CD8-positive, alpha-beta memory T cell (primary cell): ENCODE data around the gene STIMATE. TPM values are rescaled to one million over a fixed set of nuclear protein-coding genes. Genes with fewer than 3 reads are reported as not detected.

Source experiments
- CTCF ChIA-PET: fragments of 350-600 bp; sonication (Branson Sonifier 250); formaldehyde crosslinking; loops from one replicate; lab custom pipeline; 2021; ENCODE audit warnings: antibody characterized with exemption; lab: Charles Lee
- POLR2A ChIA-PET: fragments of 350-600 bp; sonication (Branson Sonifier 250); formaldehyde crosslinking; loops from one replicate; lab custom pipeline; 2021; ENCODE audit warnings: antibody characterized with exemption; lab: Charles Lee
- DNase-seq, 5 donors: peaks; one replicate each; pipeline versions ENCODE4 v3.0.0 to v3.0.0-alpha.2; 2020 to 2022; ENCODE audit warnings: mixed read lengths in 1 of 5
- H3K27ac ChIP-seq: one replicate; pipeline ENCODE4 v1.7.0; 2013; ENCODE audit warnings: low read depth, mild to moderate bottlenecking, low read length, moderate library complexity
- H3K27me3 ChIP-seq: 2 replicates; pipeline ENCODE4 v1.7.0; 2013; ENCODE audit warnings: low read length, mild to moderate bottlenecking; ENCODE audit not compliant: insufficient read depth, poor library complexity, severe bottlenecking
- H3K36me3 ChIP-seq: 2 replicates; pipeline ENCODE4 v1.7.0; 2013; ENCODE audit warnings: mild to moderate bottlenecking, low read length, moderate library complexity; ENCODE audit not compliant: insufficient read depth
- H3K4me1 ChIP-seq: 2 replicates; pipeline ENCODE4 v1.7.0; 2013; ENCODE audit warnings: mild to moderate bottlenecking, low read length, moderate library complexity; ENCODE audit not compliant: insufficient read depth
- H3K4me3 ChIP-seq: 2 replicates; pipeline ENCODE4 v1.7.0; 2013; ENCODE audit warnings: mild to moderate bottlenecking, low read length
- H3K9me3 ChIP-seq: 2 replicates; pipeline ENCODE4 v1.7.0; 2013; ENCODE audit warnings: mild to moderate bottlenecking, low read length
- H3K27ac Mint-ChIP-seq, 8 donors: one replicate each; pipeline ENCODE4 v1.8.0; 2020 to 2021; ENCODE audit warnings: mixed read lengths in 8 of 8, mild to moderate bottlenecking in 6 of 8, inconsistent platforms in 3 of 8, moderate library complexity in 3 of 8
- H3K27me3 Mint-ChIP-seq, 2 donors: one replicate each; pipeline ENCODE4 v1.8.0; 2020 to 2021; ENCODE audit warnings: mixed read lengths in 2 of 2, mild to moderate bottlenecking in 1 of 2, moderate library complexity in 1 of 2
- H3K36me3 Mint-ChIP-seq, 3 donors: one replicate each; pipeline ENCODE4 v1.8.0; 2020 to 2021; ENCODE audit warnings: mixed read lengths in 3 of 3, inconsistent platforms in 1 of 3, mild to moderate bottlenecking in 1 of 3
- H3K4me1 Mint-ChIP-seq, 3 donors: one replicate each; pipeline ENCODE4 v1.8.0; 2020 to 2021; ENCODE audit warnings: mixed read lengths in 3 of 3, inconsistent platforms in 1 of 3, mild to moderate bottlenecking in 1 of 3
- H3K4me3 Mint-ChIP-seq, 7 donors: one replicate each; pipeline ENCODE4 v1.8.0; 2020 to 2021; ENCODE audit warnings: mixed read lengths in 7 of 7, mild to moderate bottlenecking in 6 of 7, moderate library complexity in 4 of 7, inconsistent platforms in 2 of 7
- H3K9me3 Mint-ChIP-seq, 5 donors: one replicate each; pipeline ENCODE4 v1.8.0; 2020 to 2022; ENCODE audit warnings: mixed read lengths in 5 of 5, mild to moderate bottlenecking in 3 of 5, moderate library complexity in 2 of 5, inconsistent platforms in 1 of 5
- polyA plus RNA-seq: library from polyadenylated mRNA; unstranded; fragments of 300-500 nt; fragmentation: Illumina TruSeq; gene quantifications from one replicate; pipeline ENCODE4 v1.2.3, GENCODE V29; 2021
- total RNA-seq, 2 experiments: library from RNA; stranded (reverse); gene quantifications; one replicate each; pipeline ENCODE4 v1.2.3, GENCODE V29; 2021

The STIMATE gene
- total and polyA plus RNA-seq, 3 experiments from 2014 or later, result 10.8 to 39.1 (median 35.0) TPM

- Histone ChIP-seq H3K9me3 (no peaks in the 10 kb centered on the region), H3K27ac (no peak overlapping the region), H3K4me1 (no peaks in the 10 kb centered on the region), H3K36me3 (no peaks in the 10 kb centered on the region), H3K27me3 (no peaks in the 10 kb centered on the region), H3K4me3 (no peak overlapping the region)
- no peaks in the 10 kb centered on the region for H3K9me3 Mint-ChIP-seq
- H3K4me3 Mint-ChIP-seq, result no peak overlapping the region
- ChIA-PET POLR2A (no interaction called here), CTCF (interaction anchor here (1.0 kb wide), 1 partner anchor 25 kb away, joined by 3 read pairs; no protein-coding TSS in a partner anchor)
- H3K36me3 Mint-ChIP-seq, result no peaks in the 10 kb centered on the region
- DNase-seq, result no peak
- H3K4me1 Mint-ChIP-seq, result no peaks in the 10 kb centered on the region
- H3K27ac Mint-ChIP-seq, result no peak overlapping the region
- no peaks in the 10 kb centered on the region for H3K27me3 Mint-ChIP-seq
Observed at GRCh38 chr3:52813810-52814209, 83.5 kb downstream of the STIMATE start.

DNA sequence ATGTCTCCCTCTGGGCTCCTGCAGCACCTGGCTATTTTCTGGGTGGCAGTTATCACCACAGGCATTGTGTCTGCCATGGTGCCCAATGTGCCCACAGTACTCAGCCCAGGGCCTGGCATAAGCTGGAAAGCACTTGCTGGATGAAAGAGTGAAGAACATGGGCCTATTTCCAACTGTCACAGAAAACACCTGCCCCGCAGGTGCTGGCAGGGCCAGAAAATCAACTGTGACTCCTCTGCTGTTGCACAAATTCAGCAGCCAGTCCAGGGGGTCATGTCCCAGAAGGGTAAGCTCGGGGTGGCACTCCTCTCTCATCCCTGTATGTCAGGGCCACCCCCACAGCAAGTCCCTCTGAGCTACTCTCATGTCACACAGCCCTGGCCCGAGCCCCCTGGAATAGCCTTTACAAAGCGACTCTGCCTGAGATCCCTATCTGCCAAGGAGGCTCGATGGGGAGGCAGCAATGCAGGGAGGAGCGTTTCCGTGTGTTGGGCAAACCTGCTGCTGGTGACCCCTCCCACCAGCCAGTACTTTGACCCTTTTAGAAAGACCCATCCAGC, 85.8 kb downstream of the STIMATE start:
- no peaks in the 10 kb centered on the region for H3K4me1 Mint-ChIP-seq
- no peaks in the 10 kb centered on the region for H3K9me3 Mint-ChIP-seq
- no peaks in the 10 kb centered on the region for H3K36me3 Mint-ChIP-seq
- POLR2A ChIA-PET, result no interaction called here
- Histone ChIP-seq H3K27ac (no peak overlapping the region), H3K27me3 (no peaks in the 10 kb centered on the region), H3K36me3 (no peaks in the 10 kb centered on the region), H3K9me3 (no peaks in the 10 kb centered on the region), H3K4me3 (no peak overlapping the region), H3K4me1 (no peaks in the 10 kb centered on the region)
- CTCF ChIA-PET, result no interaction called here
- no peak overlapping the region for H3K4me3 Mint-ChIP-seq
- H3K27me3 Mint-ChIP-seq, result no peaks in the 10 kb centered on the region
- no peak for DNase-seq
- peak overlapping the region in 2 of 8 donors; percentile 52 to 81 for H3K27ac Mint-ChIP-seq

DNA sequence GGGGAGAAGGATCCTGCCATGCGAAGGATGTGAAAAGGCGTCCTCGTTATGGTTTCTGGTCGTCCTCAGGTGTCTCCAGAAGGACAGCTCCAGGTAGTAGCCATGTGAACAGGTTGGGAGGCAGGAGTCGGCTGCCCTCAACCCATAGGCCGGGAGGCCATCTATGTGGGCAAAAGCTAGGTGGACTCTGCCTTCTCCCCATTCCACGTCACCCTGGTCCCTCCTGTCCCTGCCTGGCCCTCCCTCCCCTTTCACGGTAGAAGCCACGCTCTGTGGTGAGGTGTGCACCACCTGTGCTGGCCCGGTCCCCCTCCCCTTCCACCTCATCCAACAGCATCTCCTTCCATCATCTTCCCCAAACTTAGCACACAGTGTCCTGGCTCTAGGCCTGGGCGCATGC, 86.4 kb downstream of the STIMATE start:
- no peak overlapping the region for H3K4me3 Mint-ChIP-seq
- ChIA-PET POLR2A (no interaction called here), CTCF (no interaction called here)
- Histone ChIP-seq H3K27ac (no peak overlapping the region), H3K4me1 (no peaks in the 10 kb centered on the region), H3K9me3 (no peaks in the 10 kb centered on the region), H3K36me3 (no peaks in the 10 kb centered on the region), H3K27me3 (no peaks in the 10 kb centered on the region), H3K4me3 (no peak overlapping the region)
- no peaks in the 10 kb centered on the region for H3K36me3 Mint-ChIP-seq
- DNase-seq, result no peak
- H3K9me3 Mint-ChIP-seq, result no peaks in the 10 kb centered on the region
- peak overlapping the region in 1 of 8 donors; percentile 52 for H3K27ac Mint-ChIP-seq
- no peaks in the 10 kb centered on the region for H3K27me3 Mint-ChIP-seq
- H3K4me1 Mint-ChIP-seq, result no peaks in the 10 kb centered on the region

DNA sequence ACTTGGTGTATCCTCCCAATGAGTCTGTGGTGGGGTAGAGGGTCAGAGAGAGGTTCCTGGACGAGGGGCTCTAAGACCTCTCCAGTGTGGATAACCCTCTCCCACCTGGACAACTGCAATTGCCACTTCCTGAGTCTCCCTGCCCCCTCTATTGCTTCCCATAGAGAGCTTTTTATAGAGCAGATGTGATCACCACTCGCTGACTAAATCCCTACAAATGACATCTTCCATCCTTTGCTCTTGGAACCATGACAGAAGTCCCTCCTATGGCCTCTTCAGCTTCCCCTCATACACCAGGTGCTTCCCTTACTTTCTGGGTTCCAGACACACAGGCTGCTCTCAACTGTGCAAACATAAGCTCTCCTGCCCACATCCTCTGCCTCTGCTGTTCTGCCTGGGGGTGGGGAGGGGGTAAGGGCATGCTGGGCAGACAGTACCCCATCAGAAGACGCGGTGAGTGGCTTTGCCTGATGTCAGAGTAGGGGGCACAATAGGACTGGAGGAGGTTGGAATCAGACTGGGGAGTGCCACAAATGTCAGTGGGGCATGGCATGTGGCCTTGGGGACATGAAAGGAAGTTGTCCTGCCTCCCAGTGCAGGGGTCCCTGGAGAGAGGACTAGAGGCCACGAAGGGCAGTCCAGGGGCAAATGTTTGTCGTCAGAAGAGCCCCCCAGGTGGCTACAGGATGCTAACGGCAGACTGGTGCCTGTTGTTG, 87.5 kb downstream of the STIMATE start:
- no peaks in the 10 kb centered on the region for H3K36me3 Mint-ChIP-seq
- POLR2A ChIA-PET, result no interaction called here
- H3K4me3 ChIP-seq, result no peak overlapping the region
- no peaks in the 10 kb centered on the region for H3K27me3 Mint-ChIP-seq
- no peak overlapping the region for H3K4me3 Mint-ChIP-seq
- no peak for DNase-seq
- H3K4me1 Mint-ChIP-seq, result no peaks in the 10 kb centered on the region
- no peaks in the 10 kb centered on the region for H3K9me3 Mint-ChIP-seq
- H3K9me3 ChIP-seq, result no peaks in the 10 kb centered on the region
- CTCF ChIA-PET, result no interaction called here
- no peaks in the 10 kb centered on the region for H3K36me3 ChIP-seq
- no peaks in the 10 kb centered on the region for H3K4me1 ChIP-seq
- H3K27me3 ChIP-seq, result no peaks in the 10 kb centered on the region
- peak overlapping the region in 1 of 8 donors; percentile 28 for H3K27ac Mint-ChIP-seq
- H3K27ac ChIP-seq, result no peak overlapping the region

DNA sequence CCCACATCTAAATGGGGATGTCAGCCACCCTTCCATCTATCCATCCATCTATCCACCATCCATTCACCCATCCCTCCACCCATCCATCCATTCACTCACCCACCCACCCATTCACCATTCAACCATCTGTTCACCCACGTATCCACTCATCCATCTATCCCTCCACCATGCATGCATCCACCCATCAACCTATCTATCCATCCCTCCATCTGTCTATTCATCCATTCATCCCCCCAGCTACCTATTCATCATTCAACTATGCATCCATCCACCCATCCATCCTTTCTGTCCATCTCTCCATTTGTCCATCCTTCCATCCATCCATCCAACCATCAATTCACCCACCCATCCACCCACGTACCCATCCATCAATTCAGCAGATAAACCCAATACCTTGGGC, 88.2 kb downstream of the STIMATE start:
- Histone ChIP-seq H3K9me3 (no peaks in the 10 kb centered on the region), H3K4me1 (no peaks in the 10 kb centered on the region), H3K36me3 (no peaks in the 10 kb centered on the region), H3K27ac (no peak overlapping the region), H3K27me3 (no peaks in the 10 kb centered on the region), H3K4me3 (no peak overlapping the region)
- POLR2A ChIA-PET, result no interaction called here
- Mint-ChIP-seq H3K4me3 (no peak overlapping the region), H3K4me1 (no peaks in the 10 kb centered on the region), H3K27me3 (no peaks in the 10 kb centered on the region), H3K9me3 (no peaks in the 10 kb centered on the region), H3K27ac (peak overlapping the region in 1 of 8 donors; percentile 15), H3K36me3 (no peaks in the 10 kb centered on the region)
- DNase-seq, result no peak
- CTCF ChIA-PET, result no interaction called here

- H3K36me3 ChIP-seq, result no peaks in the 10 kb centered on the region
- DNase-seq, result no peak
- H3K4me1 ChIP-seq, result no peaks in the 10 kb centered on the region
- no peak overlapping the region for H3K4me3 ChIP-seq
- no peak overlapping the region for H3K27ac Mint-ChIP-seq
- H3K9me3 ChIP-seq, result no peaks in the 10 kb centered on the region
- no peak overlapping the region for H3K4me3 Mint-ChIP-seq
- ChIA-PET CTCF (no interaction called here), POLR2A (no interaction called here)
- no peaks in the 10 kb centered on the region for H3K4me1 Mint-ChIP-seq
- H3K27me3 ChIP-seq, result no peaks in the 10 kb centered on the region
- no peaks in the 10 kb centered on the region for H3K36me3 Mint-ChIP-seq
- no peak overlapping the region for H3K27ac ChIP-seq
- H3K27me3 Mint-ChIP-seq, result no peaks in the 10 kb centered on the region
- H3K9me3 Mint-ChIP-seq, result no peaks in the 10 kb centered on the region
Observed at GRCh38 chr3:52805270-52806039, 91.9 kb downstream of the STIMATE start.

DNA sequence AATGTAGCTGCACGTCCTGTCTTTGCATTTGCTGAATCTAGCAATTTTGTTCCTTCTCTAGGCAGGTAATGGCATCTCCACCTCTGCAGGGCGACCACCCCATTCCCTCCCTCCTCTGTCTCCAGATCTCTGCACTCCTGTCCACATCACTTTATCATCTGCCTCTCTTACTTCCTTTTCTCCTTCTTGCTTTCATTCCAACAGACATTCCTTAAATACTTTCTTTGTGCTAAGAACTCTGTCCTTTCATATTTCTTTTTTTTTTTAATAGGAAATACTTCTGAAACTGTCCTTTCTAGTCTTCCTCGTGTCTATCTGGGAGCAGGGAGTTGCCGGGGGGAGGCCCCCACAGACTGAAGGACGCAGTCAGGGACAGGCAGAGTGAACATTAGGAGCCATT, 95.5 kb downstream of the STIMATE start:
- Histone ChIP-seq H3K4me3 (no peak overlapping the region), H3K27ac (no peak overlapping the region), H3K4me1 (no peaks in the 10 kb centered on the region), H3K9me3 (no peaks in the 10 kb centered on the region), H3K27me3 (no peaks in the 10 kb centered on the region), H3K36me3 (no peaks in the 10 kb centered on the region)
- Mint-ChIP-seq H3K36me3 (no peaks in the 10 kb centered on the region), H3K27me3 (peaks cover 0 to 2% of the 10 kb centered on the region in 2 donors), H3K27ac (no peak overlapping the region), H3K4me1 (no peaks in the 10 kb centered on the region), H3K4me3 (no peak overlapping the region), H3K9me3 (no peaks in the 10 kb centered on the region)
- no peak for DNase-seq
- ChIA-PET CTCF (no interaction called here), POLR2A (no interaction called here)

DNA sequence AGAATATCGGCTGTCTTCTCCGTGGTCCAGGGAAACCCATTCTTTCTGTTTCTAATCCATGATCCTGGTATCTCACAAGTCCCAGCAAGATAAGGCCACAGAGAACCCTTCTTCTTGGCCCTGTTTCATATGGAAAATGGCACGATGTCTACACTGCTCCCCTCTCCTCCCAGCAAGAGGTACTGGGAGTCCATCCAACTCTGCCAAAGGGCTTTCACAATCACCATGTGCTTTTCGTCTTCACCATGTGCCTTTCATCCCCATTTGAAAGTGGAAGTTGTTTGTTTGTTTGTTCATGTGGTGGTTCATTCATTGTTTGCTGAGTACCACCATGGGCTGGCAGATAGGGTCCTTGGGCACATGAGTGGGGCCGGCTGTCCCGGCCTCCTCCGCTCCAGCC, 97.3 kb downstream of the STIMATE start:
- Histone ChIP-seq H3K36me3 (no peaks in the 10 kb centered on the region), H3K4me1 (no peaks in the 10 kb centered on the region), H3K27ac (no peak overlapping the region), H3K4me3 (no peak overlapping the region), H3K9me3 (no peaks in the 10 kb centered on the region), H3K27me3 (no peaks in the 10 kb centered on the region)
- H3K27me3 Mint-ChIP-seq, result peaks cover 0 to 2% of the 10 kb centered on the region in 2 donors
- POLR2A ChIA-PET, result no interaction called here
- CTCF ChIA-PET, result no interaction called here
- no peaks in the 10 kb centered on the region for H3K36me3 Mint-ChIP-seq
- H3K4me3 Mint-ChIP-seq, result no peak overlapping the region
- no peaks in the 10 kb centered on the region for H3K9me3 Mint-ChIP-seq
- no peaks in the 10 kb centered on the region for H3K4me1 Mint-ChIP-seq
- H3K27ac Mint-ChIP-seq, result no peak overlapping the region
- DNase-seq, result no peak
